Colonic mucosa (tissue), 4 donors: ENCODE results near the gene SLC1A1. TPM values are rescaled to one million over a fixed set of nuclear protein-coding genes. Genes with fewer than 3 reads are reported as not detected.

Source experiments
- DNase-seq: peaks from one replicate; pipeline ENCODE4 v3.0.0-alpha.2; 2020
- H3K27ac ChIP-seq: fragments of 200-600 bp; one replicate; pipeline ENCODE4 v1.8.0; 2021
- H3K27me3 ChIP-seq: fragments of 200-600 bp; one replicate; pipeline ENCODE4 v1.8.0; 2021
- H3K36me3 ChIP-seq: fragments of 200-600 bp; one replicate; pipeline ENCODE4 v1.8.0; 2021
- H3K4me1 ChIP-seq: fragments of 200-600 bp; one replicate; pipeline ENCODE4 v1.8.0; 2021; ENCODE audit warnings: mild to moderate bottlenecking
- H3K4me3 ChIP-seq: fragments of 200-600 bp; one replicate; pipeline ENCODE4 v1.8.0; 2021
- H3K9ac ChIP-seq, 2 donors: one replicate each; pipeline ENCODE4 v1.7.0; 2013; ENCODE audit warnings: control low read depth in 2 of 2, low read depth in 2 of 2, low read length in 2 of 2
- H3K9me3 ChIP-seq: fragments of 200-600 bp; one replicate; pipeline ENCODE4 v1.8.0; 2021
- intact Hi-C: fragments of 100-400 bp; cut with DNase I; formaldehyde crosslinking; loops from one replicate; pipeline ENCODE4 v1.14.1; 2022
- total RNA-seq, 2 donors: library from RNA; stranded (reverse); fragmentation: NEBNext Ultra II Directional in 1 of 2; extraction: Animal tissue kit (Norgen Biotek cat#: 25700) in 1 of 2; gene quantifications; one replicate each; pipeline ENCODE4 v1.2.1, GENCODE V29; 2021
- TF ChIP-seq, protein P1 (sequence below): fragments of 200-600 bp; IDR thresholded peaks from one replicate; pipeline ENCODE4 v1.8.0; 2022; ENCODE audit warnings: antibody characterized with exemption, mild to moderate bottlenecking
- donor health status: healthy.
- donor health status: DM: no; HTN: no; CAD: no.
- donor health status: DM: no; HTN: no; CAD: no.

The SLC1A1 gene
- total RNA-seq, 2 donors from 2014 or later = 9.1 to 25.0 TPM

DNA sequence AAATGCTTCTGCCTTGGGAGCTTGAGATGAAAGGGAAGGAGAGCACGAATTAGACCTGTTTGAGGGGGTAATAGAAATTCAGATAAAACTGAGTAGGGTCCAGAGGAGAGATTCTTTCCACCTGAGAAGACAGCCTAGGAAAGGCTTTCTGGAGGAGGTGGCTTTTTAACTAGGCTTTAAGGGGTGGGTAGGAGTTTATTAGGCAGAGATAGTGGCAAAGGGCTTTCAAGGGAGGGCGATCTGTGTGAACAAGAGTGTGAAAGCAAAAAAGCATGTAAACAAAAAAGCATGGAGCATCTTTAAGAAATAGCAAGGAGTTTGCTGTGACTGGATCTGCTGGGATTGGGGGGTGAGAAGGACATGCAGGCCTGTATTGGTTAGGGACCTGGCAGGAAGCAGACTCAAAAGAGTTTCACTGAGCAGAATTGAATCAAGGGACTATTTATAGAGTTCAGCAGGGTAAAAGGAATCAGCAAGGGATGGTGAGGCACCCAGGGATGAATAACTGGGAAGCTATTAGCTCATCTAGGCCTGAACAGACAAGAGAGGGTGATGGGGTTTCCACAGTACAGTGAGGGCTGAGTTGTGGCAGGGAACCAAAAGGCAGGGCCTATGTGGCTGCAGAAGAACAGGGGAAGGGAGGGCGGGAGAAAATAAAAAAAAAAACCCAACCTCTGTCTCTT, 18.8 kb downstream of the SLC1A1 start:
- no peak overlapping the region for H3K9ac ChIP-seq
- intact Hi-C loops = no loop called here
- H3K4me1 ChIP-seq = peaks cover 6% of the 10 kb centered on the region
- TF ChIP-seq, protein P1, sequence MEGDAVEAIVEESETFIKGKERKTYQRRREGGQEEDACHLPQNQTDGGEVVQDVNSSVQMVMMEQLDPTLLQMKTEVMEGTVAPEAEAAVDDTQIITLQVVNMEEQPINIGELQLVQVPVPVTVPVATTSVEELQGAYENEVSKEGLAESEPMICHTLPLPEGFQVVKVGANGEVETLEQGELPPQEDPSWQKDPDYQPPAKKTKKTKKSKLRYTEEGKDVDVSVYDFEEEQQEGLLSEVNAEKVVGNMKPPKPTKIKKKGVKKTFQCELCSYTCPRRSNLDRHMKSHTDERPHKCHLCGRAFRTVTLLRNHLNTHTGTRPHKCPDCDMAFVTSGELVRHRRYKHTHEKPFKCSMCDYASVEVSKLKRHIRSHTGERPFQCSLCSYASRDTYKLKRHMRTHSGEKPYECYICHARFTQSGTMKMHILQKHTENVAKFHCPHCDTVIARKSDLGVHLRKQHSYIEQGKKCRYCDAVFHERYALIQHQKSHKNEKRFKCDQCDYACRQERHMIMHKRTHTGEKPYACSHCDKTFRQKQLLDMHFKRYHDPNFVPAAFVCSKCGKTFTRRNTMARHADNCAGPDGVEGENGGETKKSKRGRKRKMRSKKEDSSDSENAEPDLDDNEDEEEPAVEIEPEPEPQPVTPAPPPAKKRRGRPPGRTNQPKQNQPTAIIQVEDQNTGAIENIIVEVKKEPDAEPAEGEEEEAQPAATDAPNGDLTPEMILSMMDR = no peak
- H3K9me3 ChIP-seq = no peaks in the 10 kb centered on the region
- H3K27me3 ChIP-seq = no peaks in the 10 kb centered on the region
- peak overlapping the region; percentile 9 for H3K27ac ChIP-seq
- no peak for DNase-seq
- no peaks in the 10 kb centered on the region for H3K36me3 ChIP-seq
- no peak overlapping the region for H3K4me3 ChIP-seq

DNA sequence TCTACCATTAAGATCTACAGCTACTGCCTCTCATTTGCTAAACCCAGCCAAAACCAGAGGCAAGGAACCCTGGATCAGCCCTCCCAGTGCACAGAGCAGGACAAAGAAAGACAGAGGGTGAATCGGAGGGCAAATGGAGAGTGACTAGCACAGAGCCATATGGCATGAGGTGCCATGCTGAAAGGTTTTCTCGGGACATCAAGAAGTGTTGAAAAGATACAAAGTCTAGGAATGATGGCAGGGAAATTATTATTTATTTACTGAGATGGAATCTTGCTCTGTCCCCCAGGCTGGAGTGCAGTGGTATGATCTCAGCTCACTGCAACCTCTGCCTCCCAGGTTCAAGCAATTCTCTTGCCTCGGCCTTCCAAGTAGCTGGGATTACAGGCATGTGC, 19.3 kb downstream of the SLC1A1 start:
- H3K27ac ChIP-seq = no peak overlapping the region
- no peaks in the 10 kb centered on the region for H3K9me3 ChIP-seq
- intact Hi-C loops = no loop called here
- DNase-seq = no peak
- TF ChIP-seq, protein P1 = no peak
- H3K4me3 ChIP-seq = no peak overlapping the region
- peaks cover 6% of the 10 kb centered on the region for H3K4me1 ChIP-seq
- no peak overlapping the region for H3K9ac ChIP-seq
- no peaks in the 10 kb centered on the region for H3K36me3 ChIP-seq
- H3K27me3 ChIP-seq = no peaks in the 10 kb centered on the region

DNA sequence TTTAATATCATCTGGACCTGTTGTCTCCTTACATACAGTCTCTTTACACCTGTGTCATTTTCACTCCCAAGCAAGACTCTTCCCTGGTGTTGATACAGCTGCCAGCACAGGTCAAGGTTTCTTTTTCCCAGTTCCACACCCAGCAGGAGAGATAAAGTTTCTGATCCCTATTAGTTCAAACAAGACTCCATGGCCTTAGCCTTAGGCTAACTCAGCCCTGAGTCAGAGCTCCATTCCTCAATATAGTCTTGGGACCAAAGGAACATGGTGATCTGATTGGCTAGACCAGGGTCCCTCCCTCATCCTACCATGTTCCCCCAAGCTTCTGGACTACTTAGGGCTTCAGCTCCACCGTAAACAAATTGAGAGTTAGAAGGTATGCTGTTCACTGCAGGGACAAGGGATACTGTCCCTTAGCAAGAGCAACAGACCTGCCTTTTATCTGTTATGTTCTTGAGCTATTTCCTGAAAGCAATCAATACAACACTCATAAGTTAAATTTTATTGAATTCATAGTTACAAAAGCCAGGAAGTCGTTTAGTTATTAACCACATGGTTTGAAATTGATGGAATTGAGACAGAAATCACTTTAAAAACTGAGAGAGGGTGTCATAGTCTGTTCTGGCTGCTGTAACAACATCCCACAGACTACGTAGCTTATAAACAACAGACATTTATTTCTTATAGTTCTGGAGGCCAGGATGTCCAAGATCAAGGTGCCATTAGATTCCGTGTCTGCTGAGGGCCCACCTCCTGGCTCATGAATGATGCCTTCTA, 20.5 kb downstream of the SLC1A1 start:
- intact Hi-C loops = no loop called here
- Histone ChIP-seq H3K4me3 (no peak overlapping the region), H3K27ac (peak overlapping the region; percentile 27), H3K9ac (no peak overlapping the region), H3K4me1 (peaks cover 6% of the 10 kb centered on the region), H3K9me3 (no peaks in the 10 kb centered on the region), H3K36me3 (no peaks in the 10 kb centered on the region), H3K27me3 (no peaks in the 10 kb centered on the region)
- DNase-seq = no peak
- TF ChIP-seq, protein P1 = no peak

DNA sequence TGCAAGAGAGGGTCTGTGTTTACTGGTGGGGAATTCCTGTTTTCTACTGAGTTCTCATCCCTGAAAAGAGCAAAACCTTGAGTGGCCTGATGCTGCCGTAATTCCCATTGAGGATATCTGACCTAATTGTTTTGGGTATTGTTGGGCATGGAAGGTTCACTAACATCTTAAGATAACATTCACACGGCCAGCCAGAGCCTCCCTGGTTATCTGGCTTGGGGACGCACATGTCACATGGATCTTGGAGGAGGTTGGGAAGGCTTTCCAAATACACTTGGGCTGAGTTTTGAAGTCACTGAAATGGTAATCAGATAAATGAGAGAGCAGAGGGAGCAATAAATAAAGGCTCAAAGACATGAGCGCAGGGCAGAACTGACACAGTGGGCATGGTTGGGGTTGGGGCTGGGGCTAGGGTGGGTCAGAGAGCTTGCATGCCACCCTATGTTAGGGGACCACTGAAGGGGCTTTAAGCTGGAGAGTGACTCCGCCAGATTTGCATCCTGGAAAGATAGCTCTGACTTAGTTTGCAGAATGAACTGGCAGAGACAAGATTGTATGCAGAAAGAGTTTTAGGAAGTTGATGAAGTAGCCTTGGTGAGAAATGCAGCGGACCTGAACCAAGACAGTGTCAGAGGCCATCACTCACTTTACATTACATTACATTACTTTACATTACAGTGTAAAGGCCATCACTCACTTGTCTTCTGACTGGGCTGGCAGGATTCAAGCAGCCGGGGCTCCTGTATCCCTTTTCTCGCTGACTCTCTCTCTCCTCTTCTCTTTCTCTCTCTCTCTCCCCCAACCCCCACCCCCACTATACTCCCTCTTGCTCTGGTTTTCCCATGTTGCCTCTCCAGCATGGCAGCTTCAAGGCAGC, 24.2 kb downstream of the SLC1A1 start:
- Histone ChIP-seq H3K4me1 (peaks cover 6% of the 10 kb centered on the region), H3K9me3 (no peaks in the 10 kb centered on the region), H3K27me3 (no peaks in the 10 kb centered on the region), H3K36me3 (no peaks in the 10 kb centered on the region), H3K4me3 (no peak overlapping the region), H3K9ac (no peak overlapping the region), H3K27ac (no peak overlapping the region)
- intact Hi-C loops = no loop called here
- no peak for DNase-seq
- TF ChIP-seq, protein P1 = no peak

DNA sequence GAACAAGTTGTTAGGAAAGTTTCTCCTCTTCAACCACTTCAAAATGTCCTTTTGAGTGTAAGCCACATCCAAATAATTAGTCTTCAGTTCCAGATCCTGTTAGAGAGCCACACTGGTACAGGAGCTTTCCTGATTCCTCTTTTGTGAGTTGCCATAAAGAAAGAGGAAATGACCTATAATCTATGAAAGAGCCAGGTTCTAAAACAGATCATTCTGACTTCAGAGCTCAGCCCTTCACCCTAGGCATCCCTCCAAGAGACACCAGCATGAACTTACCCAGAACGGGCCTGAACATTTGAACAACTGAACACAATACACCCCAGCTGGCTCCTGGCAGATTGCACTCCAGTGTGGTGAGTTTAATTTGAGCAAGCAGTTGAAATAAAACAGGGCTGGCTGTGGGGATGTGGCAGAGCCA, 25.7 kb downstream of the SLC1A1 start:
- no peak overlapping the region for H3K27ac ChIP-seq
- H3K4me1 ChIP-seq = peaks cover 1% of the 10 kb centered on the region
- TF ChIP-seq, protein P1 = no peak
- no peaks in the 10 kb centered on the region for H3K27me3 ChIP-seq
- no peak overlapping the region for H3K4me3 ChIP-seq
- H3K9me3 ChIP-seq = no peaks in the 10 kb centered on the region
- no peak for DNase-seq
- no peaks in the 10 kb centered on the region for H3K36me3 ChIP-seq
- no peak overlapping the region for H3K9ac ChIP-seq
- intact Hi-C loops = no loop called here
